CD4-positive, CD25-positive, alpha-beta regulatory T cell (primary cell): ENCODE data around the gene R3HDM4. TPM values are rescaled to one million over a fixed set of nuclear protein-coding genes. Genes with fewer than 3 reads are reported as not detected.

Source experiments
- ATAC-seq, 2 donors: fragments of 150-1000 bp; cut with Tn5 transposase; one replicate each; pipeline ENCODE4 v1.10.0; 2021; ENCODE audit warnings: low read depth in 2 of 2, moderate number of reproducible peaks in 2 of 2, moderate library complexity in 1 of 2
- DNase-seq, 3 donors: peaks; one replicate each; pipeline versions ENCODE4 v3.0.0 to v3.0.0-alpha.2; 2012 to 2022; ENCODE audit warnings: mixed read lengths in 1 of 3
- H3K27ac ChIP-seq: one replicate; pipeline ENCODE4 v1.7.0; 2013; ENCODE audit warnings: mild to moderate bottlenecking, low read length; ENCODE audit not compliant: insufficient read depth, poor library complexity, severe bottlenecking
- H3K27me3 ChIP-seq: one replicate; pipeline ENCODE4 v1.7.0; 2013; ENCODE audit warnings: low read length; ENCODE audit not compliant: control insufficient read depth, insufficient read depth
- H3K36me3 ChIP-seq: one replicate; pipeline ENCODE4 v1.7.0; 2013; ENCODE audit warnings: mild to moderate bottlenecking, low read length, moderate library complexity; ENCODE audit not compliant: control insufficient read depth, insufficient read depth
- H3K4me1 ChIP-seq: 2 replicates; pipeline ENCODE4 v1.7.0; 2013; ENCODE audit warnings: mild to moderate bottlenecking, low read length; ENCODE audit not compliant: insufficient read depth, control insufficient read depth, poor library complexity, severe bottlenecking
- H3K4me3 ChIP-seq: one replicate; pipeline ENCODE4 v1.7.0; 2013; ENCODE audit warnings: low read depth, mild to moderate bottlenecking, low read length, moderate library complexity
- H3K9me3 ChIP-seq, 2 experiments: 1 replicate in 1 of 2; 2 replicates in 1 of 2; pipeline ENCODE4 v1.7.0; 2013; ENCODE audit warnings: low read length in 2 of 2, mild to moderate bottlenecking in 1 of 2, moderate library complexity in 1 of 2; ENCODE audit not compliant: control insufficient read depth in 2 of 2
- H3K27ac Mint-ChIP-seq, 3 donors: one replicate each; pipeline ENCODE4 v1.8.0; 2020 to 2022; ENCODE audit warnings: mild to moderate bottlenecking in 3 of 3, mixed read lengths in 3 of 3, moderate library complexity in 2 of 3
- H3K27me3 Mint-ChIP-seq: one replicate; pipeline ENCODE4 v1.8.0; 2022; ENCODE audit warnings: mild to moderate bottlenecking, mixed read lengths
- H3K36me3 Mint-ChIP-seq: one replicate; pipeline ENCODE4 v1.8.0; 2020; ENCODE audit warnings: mixed read lengths
- H3K4me1 Mint-ChIP-seq, 4 donors: one replicate each; pipeline ENCODE4 v1.8.0; 2020 to 2022; ENCODE audit warnings: mixed read lengths in 4 of 4, mild to moderate bottlenecking in 1 of 4
- H3K4me3 Mint-ChIP-seq, 4 donors: one replicate each; pipeline ENCODE4 v1.8.0; 2020 to 2022; ENCODE audit warnings: mild to moderate bottlenecking in 4 of 4, mixed read lengths in 4 of 4, moderate library complexity in 3 of 4
- H3K9me3 Mint-ChIP-seq, 7 donors: one replicate each; pipeline ENCODE4 v1.8.0; 2020 to 2022; ENCODE audit warnings: mixed read lengths in 7 of 7, mild to moderate bottlenecking in 3 of 7, moderate library complexity in 2 of 7
- polyA plus RNA-seq, 4 donors: library from polyadenylated mRNA; unstranded; fragments of 300-500 nt; fragmentation: Illumina TruSeq; gene quantifications; one replicate each; pipeline ENCODE4 v1.2.3, GENCODE V29; 2021
- total RNA-seq: library from RNA; stranded (reverse); gene quantifications from one replicate; pipeline ENCODE4 v1.2.3, GENCODE V29; 2022

Gene R3HDM4
- total and polyA plus RNA-seq, 5 donors from 2014 or later = 249 to 283 (median 266) TPM

DNA sequence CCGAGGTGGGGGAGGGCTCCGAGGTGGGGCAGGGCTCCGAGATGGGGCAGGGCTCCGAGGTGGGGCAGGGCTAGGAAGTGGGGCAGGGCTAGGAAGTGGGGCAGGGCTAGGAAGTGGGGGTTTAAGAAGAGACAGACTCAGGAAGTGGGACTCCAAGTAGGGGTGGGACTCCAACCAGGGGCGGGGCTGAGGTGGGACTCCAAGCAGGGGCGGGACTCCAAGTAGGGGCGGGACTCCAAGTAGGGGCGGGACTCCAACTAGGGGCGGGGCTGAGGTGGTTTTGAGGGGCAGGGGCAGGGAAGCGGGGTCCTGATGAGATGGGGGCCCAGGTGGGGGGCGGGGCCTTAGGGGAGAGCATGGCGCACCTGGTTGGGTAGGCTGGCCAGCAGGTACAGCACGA, 39.9 kb downstream of the R3HDM4 start:
- peaks cover 25% of the 10 kb centered on the region for H3K36me3 ChIP-seq
- no peaks in the 10 kb centered on the region for H3K9me3 ChIP-seq
- H3K36me3 Mint-ChIP-seq = peaks cover 11% of the 10 kb centered on the region
- H3K27me3 ChIP-seq = no peaks in the 10 kb centered on the region
- peaks cover 0 to 3% (median 0%) of the 10 kb centered on the region in 7 donors for H3K9me3 Mint-ChIP-seq
- H3K4me3 ChIP-seq = no peak overlapping the region
- peaks cover 0 to 21% (median 6%) of the 10 kb centered on the region in 4 donors for H3K4me1 Mint-ChIP-seq
- H3K27ac Mint-ChIP-seq = peak overlapping the region in 1 of 3 donors; percentile 92
- H3K4me1 ChIP-seq = peaks cover 14% of the 10 kb centered on the region
- peak overlapping the region; percentile 33 for H3K27ac ChIP-seq
- ATAC-seq (peak; percentile 81 to 85), DNase-seq (peak; percentile 55 to 94 (median 80))
- peak overlapping the region in 2 of 4 donors; percentile 16 to 91 for H3K4me3 Mint-ChIP-seq
- H3K27me3 Mint-ChIP-seq = peaks cover 5% of the 10 kb centered on the region

GRCh38 chr19:872266-872951, 40.6 kb downstream of the R3HDM4 start:
- Histone ChIP-seq H3K4me1 (peaks cover 14% of the 10 kb centered on the region), H3K9me3 (no peaks in the 10 kb centered on the region), H3K27ac (peak overlapping the region; percentile 70), H3K27me3 (no peaks in the 10 kb centered on the region), H3K36me3 (peaks cover 25% of the 10 kb centered on the region), H3K4me3 (no peak overlapping the region)
- Mint-ChIP-seq H3K36me3 (peaks cover 13% of the 10 kb centered on the region), H3K27ac (peak overlapping the region; percentile 92 to 94 (median 94)), H3K4me3 (peak overlapping the region; percentile 83 to 96 (median 90)), H3K4me1 (peaks cover 0 to 24% (median 6%) of the 10 kb centered on the region in 4 donors), H3K9me3 (peaks cover 0 to 3% (median 0%) of the 10 kb centered on the region in 7 donors), H3K27me3 (peaks cover 5% of the 10 kb centered on the region)
- peak; percentile 69 to 93 (median 88) for DNase-seq
- peak; percentile 76 to 77 for ATAC-seq

- Histone ChIP-seq H3K4me1 (peaks cover 14% of the 10 kb centered on the region), H3K9me3 (no peaks in the 10 kb centered on the region), H3K27me3 (no peaks in the 10 kb centered on the region), H3K4me3 (no peak overlapping the region), H3K36me3 (peaks cover 21% of the 10 kb centered on the region), H3K27ac (peak overlapping the region; percentile 70)
- H3K9me3 Mint-ChIP-seq = peaks cover 0 to 3% (median 0%) of the 10 kb centered on the region in 7 donors
- no peak for ATAC-seq
- H3K4me1 Mint-ChIP-seq = peaks cover 0 to 25% (median 6%) of the 10 kb centered on the region in 4 donors
- H3K27me3 Mint-ChIP-seq = peaks cover 5% of the 10 kb centered on the region
- peak in 1 of 3 donors; percentile 38 for DNase-seq
- H3K4me3 Mint-ChIP-seq = peak overlapping the region; percentile 83 to 96 (median 90)
- peaks cover 15% of the 10 kb centered on the region for H3K36me3 Mint-ChIP-seq
- H3K27ac Mint-ChIP-seq = peak overlapping the region; percentile 92 to 94 (median 94)
These were observed 41.4 kb downstream of the R3HDM4 start for GRCh38 chr19:871446-872265.

- H3K36me3 Mint-ChIP-seq = peaks cover 11% of the 10 kb centered on the region
- no peak overlapping the region for H3K27ac Mint-ChIP-seq
These were observed 42.0 kb downstream of the R3HDM4 start for GRCh38 chr19:870963-871401.

DNA sequence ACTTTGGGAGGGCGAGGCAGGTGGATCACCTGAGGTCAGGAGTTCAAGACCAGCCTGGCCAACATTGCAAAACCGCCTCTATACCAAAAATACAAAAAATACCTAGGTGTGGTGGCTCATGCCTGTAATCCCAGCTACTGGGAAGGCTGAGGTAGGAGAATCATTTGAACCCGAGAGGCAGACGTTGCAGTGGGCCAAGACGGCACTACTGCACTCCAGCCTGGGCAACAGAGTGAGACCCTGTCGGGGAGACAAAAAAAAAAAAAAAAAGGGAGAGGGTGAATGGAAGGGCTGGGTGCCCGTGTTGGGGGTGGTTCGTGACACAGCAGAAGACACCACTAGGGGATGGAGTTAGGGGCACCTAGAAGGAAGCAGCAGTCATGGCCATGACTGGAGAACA, 42.7 kb downstream of the R3HDM4 start:
- Mint-ChIP-seq H3K4me1 (peaks cover 0 to 26% (median 6%) of the 10 kb centered on the region in 4 donors), H3K4me3 (peak overlapping the region in 2 of 4 donors; percentile 36 to 81), H3K27me3 (peaks cover 5% of the 10 kb centered on the region), H3K9me3 (peaks cover 0 to 3% (median 0%) of the 10 kb centered on the region in 7 donors), H3K36me3 (peaks cover 11% of the 10 kb centered on the region), H3K27ac (peak overlapping the region; percentile 32 to 87 (median 87))
- Histone ChIP-seq H3K27ac (no peak overlapping the region), H3K4me3 (no peak overlapping the region), H3K9me3 (no peaks in the 10 kb centered on the region), H3K36me3 (peaks cover 11% of the 10 kb centered on the region), H3K27me3 (no peaks in the 10 kb centered on the region), H3K4me1 (peaks cover 14% of the 10 kb centered on the region)
- DNase-seq (no peak), ATAC-seq (no peak)

More at GRCh38 chr19:870963-871401, 42.0 kb downstream of the R3HDM4 start:
- ATAC-seq (no peak), DNase-seq (no peak)
- Histone ChIP-seq H3K4me1 (peaks cover 14% of the 10 kb centered on the region), H3K27me3 (no peaks in the 10 kb centered on the region), H3K27ac (no peak overlapping the region), H3K4me3 (no peak overlapping the region), H3K36me3 (peaks cover 17% of the 10 kb centered on the region), H3K9me3 (no peaks in the 10 kb centered on the region)
- H3K4me3 Mint-ChIP-seq = no peak overlapping the region
- peaks cover 0 to 3% (median 0%) of the 10 kb centered on the region in 7 donors for H3K9me3 Mint-ChIP-seq
- peaks cover 5% of the 10 kb centered on the region for H3K27me3 Mint-ChIP-seq
- peaks cover 0 to 24% (median 6%) of the 10 kb centered on the region in 4 donors for H3K4me1 Mint-ChIP-seq

DNA sequence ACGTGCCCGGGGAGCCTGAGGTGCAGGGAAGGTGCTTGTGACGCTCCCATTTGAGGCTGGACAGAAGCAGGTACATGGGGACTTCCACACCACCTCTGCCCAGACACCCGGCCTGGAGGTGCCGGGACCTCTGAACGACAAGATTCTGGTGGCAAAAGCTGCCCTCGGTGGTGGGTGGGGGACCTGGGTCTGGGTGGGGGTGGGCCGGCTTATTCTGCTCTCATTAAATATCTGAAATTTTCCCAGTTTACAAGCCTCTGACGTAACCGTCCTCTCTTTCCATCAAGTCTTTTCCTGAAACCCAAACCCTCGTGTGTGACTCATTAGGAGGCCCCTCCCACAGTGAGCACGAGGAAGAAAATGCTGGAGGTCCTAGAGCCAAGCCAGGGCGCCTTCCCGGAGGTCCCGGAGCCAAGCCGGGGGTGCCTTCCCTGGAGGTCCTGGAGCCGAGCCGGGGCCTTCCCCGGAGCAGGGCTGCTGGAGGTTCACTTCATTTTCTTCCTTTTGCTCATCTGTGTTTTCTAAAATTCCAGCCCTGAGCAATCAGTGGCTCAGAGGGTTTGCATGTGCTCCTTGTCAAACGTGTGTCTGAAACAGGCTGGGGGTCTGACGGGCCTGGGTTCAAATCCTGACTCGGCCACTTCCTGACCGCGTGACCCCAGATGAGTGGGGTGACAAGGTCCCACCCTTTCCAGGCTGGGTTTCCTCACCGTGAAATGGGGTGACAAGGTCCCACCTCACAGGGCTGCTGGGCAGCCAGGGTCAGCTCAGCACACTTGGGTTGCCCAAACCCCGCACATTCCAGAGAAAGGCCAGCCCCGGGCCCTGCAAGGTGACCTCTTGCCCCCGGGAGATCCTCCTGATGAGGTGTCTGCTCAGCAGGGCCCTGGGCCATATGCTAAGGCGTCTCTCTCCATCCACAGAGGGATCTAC, 43.5 kb downstream of the R3HDM4 start:
- Mint-ChIP-seq H3K4me1 (peaks cover 0 to 29% (median 9%) of the 10 kb centered on the region in 4 donors), H3K27me3 (peaks cover 5% of the 10 kb centered on the region), H3K27ac (peak overlapping the region in 2 of 3 donors; percentile 32 to 87), H3K4me3 (peak overlapping the region in 2 of 4 donors; percentile 36 to 75), H3K9me3 (peaks cover 0 to 3% (median 0%) of the 10 kb centered on the region in 7 donors), H3K36me3 (peaks cover 11% of the 10 kb centered on the region)
- H3K27me3 ChIP-seq = no peaks in the 10 kb centered on the region
- peaks cover 14% of the 10 kb centered on the region for H3K4me1 ChIP-seq
- no peak overlapping the region for H3K4me3 ChIP-seq
- ATAC-seq (no peak), DNase-seq (no peak)
- H3K27ac ChIP-seq = no peak overlapping the region
- H3K9me3 ChIP-seq = no peaks in the 10 kb centered on the region
- H3K36me3 ChIP-seq = peaks cover 10% of the 10 kb centered on the region
